Cardiac fibroblast (primary cell): ENCODE results near the gene PRCP.
"Not testable (repeated sequence)": the region's sequence is repeated elsewhere in the genome, so short reads cannot be mapped to it uniquely, and the experiment has no call there.

Source experiments
- DNase-seq, 2 donors: peaks; one replicate each; pipeline versions ENCODE4 v3.0.0 to v3.0.0-alpha.2; 2010; ENCODE audit warnings: low read depth in 2 of 2
- H3K4me3 ChIP-seq, 2 donors: replicated peaks in 1 of 2; 1 replicate in 1 of 2; 2 replicates in 1 of 2; pipeline ENCODE4 v1.5.1; 2011; ENCODE audit warnings: low read depth in 2 of 2, low read length in 2 of 2, mild to moderate bottlenecking in 2 of 2, moderate library complexity in 1 of 2
- CTCF ChIP-seq: IDR thresholded peaks from one replicate; pipeline ENCODE4 v1.5.1; 2011; ENCODE audit warnings: low read depth, mild to moderate bottlenecking, low read length, inconsistent platforms

Gene PRCP

GRCh38 chr11:82863209-82863608, 37.0 kb downstream of the PRCP start:
- no peak for DNase-seq
- no peak for TF ChIP-seq CTCF
- no peak overlapping the region for H3K4me3 ChIP-seq

GRCh38 chr11:82862379-82862778, 37.9 kb downstream of the PRCP start:
- no peak for DNase-seq
- no peak for TF ChIP-seq CTCF
- no peak overlapping the region for H3K4me3 ChIP-seq

GRCh38 chr11:82859750-82860149, 40.5 kb downstream of the PRCP start:
- no peak for TF ChIP-seq CTCF
- peak; percentile 33 to 50 for DNase-seq
- H3K4me3 ChIP-seq: no peak overlapping the region

- no peak overlapping the region for H3K4me3 ChIP-seq
- TF ChIP-seq CTCF: no peak
- peak; percentile 69 to 79 for DNase-seq
Observed at GRCh38 chr11:82858556-82859091, 41.6 kb downstream of the PRCP start.

GRCh38 chr11:82858133-82858532, 42.1 kb downstream of the PRCP start:
- DNase-seq: no peak
- H3K4me3 ChIP-seq: no peak overlapping the region
- TF ChIP-seq CTCF: no peak

- no peak overlapping the region for H3K4me3 ChIP-seq
- TF ChIP-seq CTCF: no peak
- no peak for DNase-seq
Observed at GRCh38 chr11:82857145-82857544, 43.1 kb downstream of the PRCP start.

- no peak for DNase-seq
- no peak for TF ChIP-seq CTCF
- no peak overlapping the region for H3K4me3 ChIP-seq
Observed at GRCh38 chr11:82855616-82856015, 44.6 kb downstream of the PRCP start.

- peak; percentile 13 to 47 for DNase-seq
- not testable (repeated sequence) for H3K4me3 ChIP-seq
Observed at GRCh38 chr11:82854916-82855315, 45.3 kb downstream of the PRCP start.
